ENCODE results near the gene ACACA. TPM values are rescaled to one million over a fixed set of nuclear protein-coding genes. Genes with fewer than 3 reads are reported as not detected.

The ACACA gene
- total RNA-seq, 4 donors from 2014 or later = 30.0 to 69.7 (median 49.9) TPM

DNA sequence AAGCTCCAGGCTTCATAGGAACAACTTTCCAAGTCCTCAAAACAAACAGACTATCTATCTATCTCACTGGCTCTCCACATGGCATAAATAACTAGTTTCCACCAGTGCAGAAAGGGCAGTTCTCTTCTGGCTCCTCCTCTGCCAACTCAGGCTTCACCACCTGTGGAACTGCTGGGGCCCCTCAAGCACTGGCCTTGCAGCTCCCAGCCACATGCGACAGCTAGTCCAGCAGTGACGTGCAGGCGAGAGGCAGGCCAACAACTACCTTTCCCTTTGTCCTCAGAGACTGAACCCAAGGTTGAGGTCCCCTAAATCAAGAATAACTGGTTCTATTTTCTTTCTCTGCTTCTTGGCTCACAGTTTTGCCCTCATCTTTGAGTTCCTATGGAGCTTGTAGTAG, 320.3 kb downstream of the ACACA start:
- no peaks in the 10 kb centered on the region for H3K27me3 ChIP-seq
- no peaks in the 10 kb centered on the region for H3K9me3 ChIP-seq
- H3K27ac ChIP-seq = no peak overlapping the region
- WGBS, 2 donors = 94% methylated on average over 3 of the region's 3 CpGs
- no peak for DNase-seq (ENCODE audit: low spot score in 2 of 2)
- TF ChIP-seq POLR2A (IDR thresholded peaks at IDR 0.05) (no peak), EP300 (IDR thresholded peaks at IDR 0.05) (no peak)
- TF ChIP-seq, protein P1, sequence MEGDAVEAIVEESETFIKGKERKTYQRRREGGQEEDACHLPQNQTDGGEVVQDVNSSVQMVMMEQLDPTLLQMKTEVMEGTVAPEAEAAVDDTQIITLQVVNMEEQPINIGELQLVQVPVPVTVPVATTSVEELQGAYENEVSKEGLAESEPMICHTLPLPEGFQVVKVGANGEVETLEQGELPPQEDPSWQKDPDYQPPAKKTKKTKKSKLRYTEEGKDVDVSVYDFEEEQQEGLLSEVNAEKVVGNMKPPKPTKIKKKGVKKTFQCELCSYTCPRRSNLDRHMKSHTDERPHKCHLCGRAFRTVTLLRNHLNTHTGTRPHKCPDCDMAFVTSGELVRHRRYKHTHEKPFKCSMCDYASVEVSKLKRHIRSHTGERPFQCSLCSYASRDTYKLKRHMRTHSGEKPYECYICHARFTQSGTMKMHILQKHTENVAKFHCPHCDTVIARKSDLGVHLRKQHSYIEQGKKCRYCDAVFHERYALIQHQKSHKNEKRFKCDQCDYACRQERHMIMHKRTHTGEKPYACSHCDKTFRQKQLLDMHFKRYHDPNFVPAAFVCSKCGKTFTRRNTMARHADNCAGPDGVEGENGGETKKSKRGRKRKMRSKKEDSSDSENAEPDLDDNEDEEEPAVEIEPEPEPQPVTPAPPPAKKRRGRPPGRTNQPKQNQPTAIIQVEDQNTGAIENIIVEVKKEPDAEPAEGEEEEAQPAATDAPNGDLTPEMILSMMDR (IDR thresholded peaks at IDR 0.05) = no peak
- no peak overlapping the region for H3K4me3 ChIP-seq
- peaks cover 0 to 62% (median 3%) of the 10 kb centered on the region in 3 donors for H3K36me3 ChIP-seq
- peaks cover 0 to 8% (median 0%) of the 10 kb centered on the region in 4 donors for H3K4me1 ChIP-seq

DNA sequence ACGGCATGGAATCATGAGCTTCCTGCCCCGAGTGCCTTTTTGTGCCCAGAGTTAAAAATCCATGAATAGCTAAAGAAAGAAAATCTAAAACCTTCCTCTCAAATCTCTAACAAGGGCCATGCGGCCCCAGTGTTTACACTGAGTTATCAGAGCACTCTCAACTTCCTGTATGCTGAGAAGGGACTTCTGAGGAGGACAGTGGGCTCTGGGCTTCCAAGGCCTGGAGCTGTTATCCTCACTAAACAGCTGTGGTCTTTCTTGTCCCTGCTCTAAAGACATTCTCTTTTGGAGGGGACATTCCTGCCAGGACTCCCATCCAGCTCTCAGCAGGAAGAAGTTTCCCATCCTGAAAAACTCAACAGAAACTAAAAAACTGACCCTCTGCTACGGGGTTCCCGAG, 322.3 kb downstream of the ACACA start:
- TF ChIP-seq POLR2A (IDR thresholded peaks at IDR 0.05) (no peak), EP300 (IDR thresholded peaks at IDR 0.05) (no peak)
- TF ChIP-seq, protein P1 (IDR thresholded peaks at IDR 0.05) = no peak
- no peak for DNase-seq (ENCODE audit: low spot score in 2 of 2)
- peaks cover 0 to 4% (median 0%) of the 10 kb centered on the region in 4 donors for H3K4me1 ChIP-seq
- no peaks in the 10 kb centered on the region for H3K27me3 ChIP-seq
- no peak overlapping the region for H3K4me3 ChIP-seq
- WGBS, 2 donors = 85 to 90% methylated on average over 5 of the region's 5 CpGs
- H3K36me3 ChIP-seq = peaks cover 0 to 49% (median 3%) of the 10 kb centered on the region in 3 donors
- H3K9me3 ChIP-seq = peaks cover 0 to 4% (median under 1%) of the 10 kb centered on the region in 4 donors
- no peak overlapping the region for H3K27ac ChIP-seq

DNA sequence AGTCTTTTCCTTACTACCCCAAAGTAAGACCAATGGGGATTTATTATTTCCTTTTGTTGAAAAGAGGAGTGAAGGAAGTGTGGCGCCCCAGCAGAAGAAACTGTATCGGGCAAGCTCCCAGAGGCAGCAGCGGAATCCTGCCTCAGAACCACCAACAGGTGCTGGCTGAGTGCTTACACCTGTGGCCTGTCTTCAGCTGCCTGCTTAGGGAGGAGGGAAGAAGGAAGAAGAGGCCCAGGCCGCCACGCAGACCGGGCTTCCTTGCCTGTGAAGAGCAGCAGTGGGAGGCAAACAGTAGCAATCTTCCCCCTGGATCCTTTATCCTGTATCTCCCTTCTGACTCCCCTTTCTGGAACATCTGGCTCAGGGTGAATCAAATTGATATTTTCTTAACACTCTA, 323.2 kb downstream of the ACACA start:
- peaks cover 0 to 13% (median 2%) of the 10 kb centered on the region in 4 donors for H3K9me3 ChIP-seq
- 72 to 79% methylated on average over 6 of the region's 6 CpGs for WGBS, 2 donors

DNA sequence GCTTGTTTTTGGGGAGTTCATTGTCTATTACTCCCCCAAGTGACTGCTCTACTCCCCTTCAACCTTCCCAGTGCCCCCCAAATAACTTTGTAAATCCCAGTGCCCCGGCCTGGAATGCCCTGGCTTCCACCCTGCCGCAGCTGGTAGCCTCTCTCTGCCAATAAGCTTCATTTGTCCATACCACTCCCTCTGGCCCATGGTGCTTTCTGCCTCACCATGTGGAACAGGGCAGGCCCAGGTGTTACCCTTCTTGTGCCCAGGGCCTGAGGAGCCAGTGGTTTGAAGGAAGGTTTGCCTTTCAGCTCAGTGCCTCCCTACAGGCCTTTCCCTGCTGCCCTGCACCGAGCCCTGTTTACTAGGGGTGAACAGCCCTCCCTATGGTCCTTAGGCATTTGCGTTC, 323.7 kb downstream of the ACACA start:
- DNase-seq (ENCODE audit: low spot score in 2 of 2) = no peak
- TF ChIP-seq, protein P1 (IDR thresholded peaks at IDR 0.05) = no peak
- TF ChIP-seq EP300 (IDR thresholded peaks at IDR 0.05) (no peak), POLR2A (IDR thresholded peaks at IDR 0.05) (no peak)
- WGBS, 2 donors = 63 to 73% methylated on average over 4 of the region's 4 CpGs
- H3K36me3 ChIP-seq = peaks cover 0 to 35% (median 3%) of the 10 kb centered on the region in 3 donors
- H3K4me1 ChIP-seq = no peaks in the 10 kb centered on the region
- no peak overlapping the region for H3K27ac ChIP-seq
- H3K4me3 ChIP-seq = no peak overlapping the region
- peaks cover 0 to 15% (median 2%) of the 10 kb centered on the region in 4 donors for H3K9me3 ChIP-seq
- H3K27me3 ChIP-seq = no peaks in the 10 kb centered on the region

More for the DNA sequence above, 323.2 kb downstream of the ACACA start:
- peaks cover 0 to 40% (median 3%) of the 10 kb centered on the region in 3 donors for H3K36me3 ChIP-seq
- no peak for DNase-seq (ENCODE audit: low spot score in 2 of 2)
- no peak overlapping the region for H3K4me3 ChIP-seq
- TF ChIP-seq, protein P1 (IDR thresholded peaks at IDR 0.05) = no peak
- TF ChIP-seq EP300 (IDR thresholded peaks at IDR 0.05) = no peak
- TF ChIP-seq POLR2A (IDR thresholded peaks at IDR 0.05) = no peak
- no peak overlapping the region for H3K27ac ChIP-seq
- no peaks in the 10 kb centered on the region for H3K4me1 ChIP-seq
- no peaks in the 10 kb centered on the region for H3K27me3 ChIP-seq

DNA sequence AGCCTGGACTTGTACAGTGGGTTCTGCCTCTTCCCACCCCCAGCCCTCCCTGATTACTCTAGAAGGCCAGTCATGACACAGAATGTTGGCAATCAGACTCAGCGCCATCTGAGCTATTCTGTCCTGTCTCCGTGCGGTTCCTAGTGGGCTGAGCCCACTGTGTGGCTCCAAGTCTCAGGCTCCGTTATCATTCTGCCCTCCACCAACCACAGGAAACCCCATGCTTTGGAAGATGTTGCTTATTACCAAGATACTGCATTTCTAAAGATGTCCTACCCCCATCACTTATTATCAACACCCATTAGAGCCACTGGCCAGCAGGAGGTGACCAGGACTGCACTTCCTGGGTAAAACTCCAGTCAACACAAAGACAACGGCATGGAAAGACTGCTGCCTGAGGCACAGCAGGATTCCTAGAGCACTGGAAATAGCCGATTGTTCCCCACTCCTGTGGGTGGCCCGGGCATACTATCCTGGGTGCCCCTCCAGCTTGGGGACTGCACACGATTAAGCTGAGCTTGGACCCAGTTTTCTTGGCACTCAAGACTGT, 324.2 kb downstream of the ACACA start:
- Histone ChIP-seq H3K4me1 (no peaks in the 10 kb centered on the region), H3K36me3 (peaks cover 0 to 29% (median 3%) of the 10 kb centered on the region in 3 donors), H3K27me3 (no peaks in the 10 kb centered on the region), H3K9me3 (peaks cover 0 to 15% (median 2%) of the 10 kb centered on the region in 4 donors), H3K4me3 (no peak overlapping the region), H3K27ac (no peak overlapping the region)
- 72 to 74% methylated on average over 8 of the region's 8 CpGs for whole genome bisulfite sequencing, 2 donors
- TF ChIP-seq EP300 (IDR thresholded peaks at IDR 0.05) (no peak), POLR2A (IDR thresholded peaks at IDR 0.05) (no peak)
- TF ChIP-seq, protein P1 (IDR thresholded peaks at IDR 0.05) = no peak
- DNase-seq (ENCODE audit: low spot score in 2 of 2) = no peak

Measured in tibial nerve (tissue), 4 donors.